ENCODE data around the gene HSF5. TPM values are rescaled to one million over a fixed set of nuclear protein-coding genes. Genes with fewer than 3 reads are reported as not detected.
A peak's percentile ranks its signal among the peaks of the same experiment; 100 is the strongest.

HSF5 gene
- polyA plus RNA-seq, 3 donors, result 0.07 TPM; not detected in 2

DNA sequence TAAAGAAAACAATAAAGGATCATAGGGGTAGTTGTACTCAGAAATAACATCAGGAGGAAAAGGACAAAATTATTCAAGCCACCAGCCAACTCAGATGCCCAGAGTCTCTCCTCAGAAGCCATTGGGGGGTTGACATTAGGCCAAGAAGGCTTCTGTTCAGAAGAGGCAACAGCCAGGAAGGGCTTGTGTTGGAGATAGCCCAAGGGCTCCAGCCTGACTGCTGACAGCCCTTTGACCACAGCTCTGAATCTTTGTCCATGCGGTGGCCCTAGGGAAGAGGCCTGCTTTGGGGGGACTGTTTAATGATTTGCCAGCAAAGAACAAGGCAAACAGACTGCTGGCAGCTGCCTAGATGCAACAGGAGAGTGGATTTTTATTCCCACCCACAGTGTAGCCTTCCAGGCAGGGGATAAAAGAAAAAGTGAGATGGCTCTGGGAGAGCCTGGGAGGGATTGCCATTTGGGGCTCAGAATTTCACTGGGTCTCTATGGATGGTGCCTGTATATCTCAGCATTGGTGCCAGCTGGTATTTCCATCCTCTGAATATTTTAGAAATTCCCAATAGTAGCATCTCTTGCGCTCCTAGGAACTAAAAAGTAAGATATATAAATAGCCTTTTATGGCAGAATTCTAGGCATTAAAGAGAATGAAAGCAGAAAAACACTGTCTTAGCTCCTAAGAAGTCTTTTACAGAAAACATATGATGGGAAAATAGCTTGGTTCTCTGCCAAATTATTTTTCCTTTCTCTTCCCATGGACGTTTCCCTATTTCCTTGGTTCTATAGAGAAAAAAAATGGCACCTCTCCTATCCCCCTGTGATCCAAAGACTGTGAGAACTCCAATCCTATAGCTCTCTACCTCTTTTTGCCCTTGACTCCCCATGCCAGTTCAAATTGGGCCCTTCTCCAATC is 106.8 kb downstream of the HSF5 start:
- H3K36me3 ChIP-seq (replicated peaks in 1 of 2; ENCODE audit: control insufficient read depth in 1 of 2, insufficient read depth in 2 of 2, low read length in 2 of 2), result no peaks in the 10 kb centered on the region
- Mint-ChIP-seq H3K36me3 (no peaks in the 10 kb centered on the region), H3K27ac (peak overlapping the region in 1 of 7 donors; percentile 45), H3K27me3 (ENCODE audit: low read depth in 3 of 3) (peaks cover 5 to 20% (median 6%) of the 10 kb centered on the region in 3 donors), H3K4me1 (peaks cover 37% of the 10 kb centered on the region), H3K4me3 (no peak overlapping the region), H3K9me3 (peaks cover 0 to 2% (median 0%) of the 10 kb centered on the region in 7 donors)
- no peak overlapping the region for H3K27ac ChIP-seq (ENCODE audit: low read depth in 1 of 2, low read length in 2 of 2)
- DNase-seq, result no peak
- intact Hi-C loops (cut with micrococcal nuclease), result no loop called here
- no peaks in the 10 kb centered on the region for H4K20me1 ChIP-seq (ENCODE audit: insufficient read depth, low read length)
- WGBS (ENCODE audit: insufficient coverage), result 67% methylated on average over 1 of the region's 3 CpGs
- no peaks in the 10 kb centered on the region for H3K79me2 ChIP-seq (ENCODE audit: insufficient read depth, low read length)
- no peaks in the 10 kb centered on the region for H3K9me3 ChIP-seq (replicated peaks in 1 of 2; ENCODE audit: control insufficient read depth in 1 of 2, insufficient read depth in 1 of 2, low read length in 2 of 2)
- H3K4me2 ChIP-seq (replicated peaks; ENCODE audit: extremely low read depth, low read length, poor library complexity, severe bottlenecking), result no peak overlapping the region
- no peak overlapping the region for H2AFZ ChIP-seq (ENCODE audit: insufficient read depth, low read depth, low read length, poor library complexity, severe bottlenecking)
- no peaks in the 10 kb centered on the region for H3K27me3 ChIP-seq (ENCODE audit: control insufficient read depth in 2 of 2, insufficient read depth in 2 of 2, low read length in 2 of 2)
- no peak overlapping the region for H3K9ac ChIP-seq (ENCODE audit: insufficient read depth, low read length, poor library complexity, severe bottlenecking)
- TF ChIP-seq, protein P1, sequence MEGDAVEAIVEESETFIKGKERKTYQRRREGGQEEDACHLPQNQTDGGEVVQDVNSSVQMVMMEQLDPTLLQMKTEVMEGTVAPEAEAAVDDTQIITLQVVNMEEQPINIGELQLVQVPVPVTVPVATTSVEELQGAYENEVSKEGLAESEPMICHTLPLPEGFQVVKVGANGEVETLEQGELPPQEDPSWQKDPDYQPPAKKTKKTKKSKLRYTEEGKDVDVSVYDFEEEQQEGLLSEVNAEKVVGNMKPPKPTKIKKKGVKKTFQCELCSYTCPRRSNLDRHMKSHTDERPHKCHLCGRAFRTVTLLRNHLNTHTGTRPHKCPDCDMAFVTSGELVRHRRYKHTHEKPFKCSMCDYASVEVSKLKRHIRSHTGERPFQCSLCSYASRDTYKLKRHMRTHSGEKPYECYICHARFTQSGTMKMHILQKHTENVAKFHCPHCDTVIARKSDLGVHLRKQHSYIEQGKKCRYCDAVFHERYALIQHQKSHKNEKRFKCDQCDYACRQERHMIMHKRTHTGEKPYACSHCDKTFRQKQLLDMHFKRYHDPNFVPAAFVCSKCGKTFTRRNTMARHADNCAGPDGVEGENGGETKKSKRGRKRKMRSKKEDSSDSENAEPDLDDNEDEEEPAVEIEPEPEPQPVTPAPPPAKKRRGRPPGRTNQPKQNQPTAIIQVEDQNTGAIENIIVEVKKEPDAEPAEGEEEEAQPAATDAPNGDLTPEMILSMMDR (IDR thresholded peaks at IDR 0.05), result no peak
- H3K4me3 ChIP-seq (replicated peaks in 1 of 3; ENCODE audit: low read depth in 2 of 3, low read length in 3 of 3), result no peak overlapping the region
- H3K4me1 ChIP-seq (ENCODE audit: control insufficient read depth in 1 of 2, insufficient read depth in 2 of 2, low read length in 2 of 2), result peaks cover 21 to 24% of the 10 kb centered on the region in 2 donors

DNA sequence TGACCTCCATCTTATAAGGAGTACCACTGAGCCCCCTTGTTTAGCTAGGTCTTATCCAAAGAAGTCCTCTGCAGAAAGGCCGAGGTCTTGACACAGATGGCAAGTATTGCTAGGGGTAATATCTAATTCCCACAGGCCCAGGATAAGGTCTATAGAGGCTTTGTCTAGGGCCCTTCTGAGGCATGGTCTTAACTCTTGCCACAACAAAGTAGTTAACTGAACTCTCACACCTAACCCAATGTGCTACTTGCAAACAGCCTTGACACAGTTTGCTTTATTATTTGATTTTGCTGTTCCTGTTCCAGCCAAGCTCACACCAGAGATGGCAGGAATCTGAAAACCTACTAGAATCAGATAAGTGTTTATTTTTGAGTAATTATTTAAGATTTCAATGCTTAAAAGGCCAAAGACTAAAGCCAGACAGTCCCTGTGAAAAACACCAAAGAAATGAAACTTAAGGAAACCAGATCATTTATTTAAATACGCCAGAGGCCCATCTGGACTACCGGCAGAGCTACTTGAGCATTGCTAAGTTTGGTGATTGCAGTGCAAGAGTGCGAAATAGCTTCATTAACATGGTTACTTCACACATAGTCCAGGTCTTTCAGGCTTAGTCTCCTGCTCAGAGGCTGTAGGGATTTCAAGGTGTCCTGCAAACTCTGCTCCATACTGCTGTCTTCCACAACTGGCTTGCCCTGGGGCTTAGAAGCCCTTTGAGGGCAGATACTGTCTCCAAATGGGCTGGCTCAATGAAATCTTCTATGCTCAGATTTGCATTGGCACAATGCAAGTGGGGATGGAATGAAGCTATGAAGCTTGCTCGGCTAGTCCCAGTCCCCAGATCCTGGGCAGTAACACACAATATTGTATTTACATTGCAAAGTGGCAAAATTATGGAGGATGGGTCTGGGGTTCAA is 107.7 kb downstream of the HSF5 start:
- H2AFZ ChIP-seq (ENCODE audit: insufficient read depth, low read depth, low read length, poor library complexity, severe bottlenecking), result no peak overlapping the region
- Mint-ChIP-seq H3K4me3 (no peak overlapping the region), H3K27ac (peak overlapping the region in 1 of 7 donors; percentile 45), H3K4me1 (peaks cover 45% of the 10 kb centered on the region), H3K27me3 (ENCODE audit: low read depth in 3 of 3) (peaks cover 4 to 20% (median 5%) of the 10 kb centered on the region in 3 donors), H3K9me3 (peaks cover 0 to 2% (median 0%) of the 10 kb centered on the region in 7 donors), H3K36me3 (no peaks in the 10 kb centered on the region)
- TF ChIP-seq, protein P1 (IDR thresholded peaks at IDR 0.05), result no peak
- no peak overlapping the region for H3K4me3 ChIP-seq (replicated peaks in 1 of 3; ENCODE audit: low read depth in 2 of 3, low read length in 3 of 3)
- intact Hi-C loops (cut with micrococcal nuclease), result no loop called here
- no peaks in the 10 kb centered on the region for H3K79me2 ChIP-seq (ENCODE audit: insufficient read depth, low read length)
- H3K9ac ChIP-seq (ENCODE audit: insufficient read depth, low read length, poor library complexity, severe bottlenecking), result no peak overlapping the region
- H3K4me2 ChIP-seq (replicated peaks; ENCODE audit: extremely low read depth, low read length, poor library complexity, severe bottlenecking), result no peak overlapping the region
- H3K27me3 ChIP-seq (ENCODE audit: control insufficient read depth in 2 of 2, insufficient read depth in 2 of 2, low read length in 2 of 2), result no peaks in the 10 kb centered on the region
- H3K4me1 ChIP-seq (ENCODE audit: control insufficient read depth in 1 of 2, insufficient read depth in 2 of 2, low read length in 2 of 2), result peaks cover 30 to 33% of the 10 kb centered on the region in 2 donors
- no peaks in the 10 kb centered on the region for H3K36me3 ChIP-seq (replicated peaks in 1 of 2; ENCODE audit: control insufficient read depth in 1 of 2, insufficient read depth in 2 of 2, low read length in 2 of 2)
- no peaks in the 10 kb centered on the region for H4K20me1 ChIP-seq (ENCODE audit: insufficient read depth, low read length)
- WGBS (ENCODE audit: insufficient coverage), result 100% methylated on average over 1 of the region's 5 CpGs
- no peaks in the 10 kb centered on the region for H3K9me3 ChIP-seq (replicated peaks in 1 of 2; ENCODE audit: control insufficient read depth in 1 of 2, insufficient read depth in 1 of 2, low read length in 2 of 2)
- no peak for DNase-seq
- no peak overlapping the region for H3K27ac ChIP-seq (ENCODE audit: low read depth in 1 of 2, low read length in 2 of 2)

All from CD14-positive monocyte (primary cell).